Smooth muscle cell (in vitro differentiated cells): ENCODE results near the gene LGALS4. TPM values are rescaled to one million over a fixed set of nuclear protein-coding genes. Genes with fewer than 3 reads are reported as not detected.
A peak's percentile ranks its signal among the peaks of the same experiment; 100 is the strongest.

Experiments
- DNase-seq: peaks from one replicate; lab custom pipeline; 2025; ENCODE audit not compliant: unreplicated experiment; lab: John Stamatoyannopoulos, UW
- H2AFZ ChIP-seq: fragments of 200-600 bp; sonication (generic); 2 replicates; pipeline ENCODE4 v1.6.0; 2016; ENCODE audit warnings: antibody characterized with exemption, low read depth, mild to moderate bottlenecking
- H3F3A ChIP-seq: fragments of 200-600 bp; sonication (generic); 2 replicates; pipeline ENCODE4 v1.6.0; 2017; ENCODE audit warnings: antibody characterized with exemption, low read depth
- H3K27ac ChIP-seq: fragments of 200-600 bp; sonication (generic); 2 replicates; pipeline ENCODE4 v1.5.1; 2016; ENCODE audit warnings: low read depth, mild to moderate bottlenecking
- H3K27me3 ChIP-seq: fragments of 200-600 bp; sonication (generic); 2 replicates; pipeline ENCODE4 v1.6.1; 2016; ENCODE audit warnings: low read depth, mild to moderate bottlenecking
- H3K36me3 ChIP-seq: fragments of 200-600 bp; sonication (generic); 2 replicates; pipeline ENCODE4 v1.5.1; 2016; ENCODE audit warnings: low read depth
- H3K4me1 ChIP-seq: fragments of 200-600 bp; sonication (generic); 2 replicates; pipeline ENCODE4 v1.5.1; 2016; ENCODE audit warnings: low read depth
- H3K4me2 ChIP-seq: fragments of 200-600 bp; sonication (generic); 2 replicates; pipeline ENCODE4 v1.6.0; 2016; ENCODE audit warnings: mild to moderate bottlenecking
- H3K4me3 ChIP-seq: fragments of 200-600 bp; sonication (generic); 2 replicates; pipeline ENCODE4 v1.5.1; 2016; ENCODE audit warnings: mild to moderate bottlenecking
- H3K79me2 ChIP-seq: fragments of 200-600 bp; sonication (generic); 2 replicates; pipeline ENCODE4 v1.6.0; 2016; ENCODE audit warnings: low read depth, mild to moderate bottlenecking
- H3K9ac ChIP-seq: fragments of 200-600 bp; sonication (generic); 2 replicates; pipeline ENCODE4 v1.6.0; 2016; ENCODE audit warnings: low read depth
- H3K9me3 ChIP-seq: fragments of 200-600 bp; sonication (generic); replicated peaks from 2 replicates; pipeline ENCODE4 v1.5.1; 2016; ENCODE audit warnings: low read depth
- H4K20me1 ChIP-seq: fragments of 200-600 bp; sonication (generic); 2 replicates; pipeline ENCODE4 v1.6.0; 2016; ENCODE audit warnings: low read depth
- WGBS: methylation state at CpG from one replicate; pipeline ENCODE4 v1.1.7; 2016; ENCODE audit warnings: low lambda C conversion rate; 5-methylcytosine and 5-hydroxymethylcytosine counted together
- polyA plus RNA-seq: library from polyadenylated mRNA; unstranded; fragments of >200 nt; fragmentation: Nextera tagmentation; extraction: Ambion mirVana; gene quantifications from 2 replicates; pipeline ENCODE4 v1.2.1, GENCODE V29; 2016
- total RNA-seq: library from RNA; depleted of rRNA; stranded (reverse); fragments of >200 nt; gene quantifications from 2 replicates; pipeline ENCODE4 v1.2.3, GENCODE V29; 2014
- TF ChIP-seq, protein P1 (sequence below): fragments of 200-600 bp; sonication (generic); IDR thresholded peaks from 2 replicates; pipeline ENCODE4 v1.5.1; 2017; ENCODE audit warnings: borderline replicate concordance, mild to moderate bottlenecking, antibody characterized with exemption; ENCODE audit not compliant: insufficient read depth, poor library complexity, severe bottlenecking

Gene LGALS4
- total and polyA plus RNA-seq, 2 experiments from 2014 or later, result 2.4 TPM; not detected in 1

- 94% methylated on average over 17 of the region's 17 CpGs for WGBS
- peaks cover 8% of the 10 kb centered on the region for H3K79me2 ChIP-seq
- H4K20me1 ChIP-seq, result peaks cover 10% of the 10 kb centered on the region
- peaks cover 9% of the 10 kb centered on the region for H3K4me1 ChIP-seq
- peaks cover 10% of the 10 kb centered on the region for H3F3A ChIP-seq
- H3K36me3 ChIP-seq, result no peaks in the 10 kb centered on the region
- DNase-seq, result no peak
- TF ChIP-seq, protein P1, sequence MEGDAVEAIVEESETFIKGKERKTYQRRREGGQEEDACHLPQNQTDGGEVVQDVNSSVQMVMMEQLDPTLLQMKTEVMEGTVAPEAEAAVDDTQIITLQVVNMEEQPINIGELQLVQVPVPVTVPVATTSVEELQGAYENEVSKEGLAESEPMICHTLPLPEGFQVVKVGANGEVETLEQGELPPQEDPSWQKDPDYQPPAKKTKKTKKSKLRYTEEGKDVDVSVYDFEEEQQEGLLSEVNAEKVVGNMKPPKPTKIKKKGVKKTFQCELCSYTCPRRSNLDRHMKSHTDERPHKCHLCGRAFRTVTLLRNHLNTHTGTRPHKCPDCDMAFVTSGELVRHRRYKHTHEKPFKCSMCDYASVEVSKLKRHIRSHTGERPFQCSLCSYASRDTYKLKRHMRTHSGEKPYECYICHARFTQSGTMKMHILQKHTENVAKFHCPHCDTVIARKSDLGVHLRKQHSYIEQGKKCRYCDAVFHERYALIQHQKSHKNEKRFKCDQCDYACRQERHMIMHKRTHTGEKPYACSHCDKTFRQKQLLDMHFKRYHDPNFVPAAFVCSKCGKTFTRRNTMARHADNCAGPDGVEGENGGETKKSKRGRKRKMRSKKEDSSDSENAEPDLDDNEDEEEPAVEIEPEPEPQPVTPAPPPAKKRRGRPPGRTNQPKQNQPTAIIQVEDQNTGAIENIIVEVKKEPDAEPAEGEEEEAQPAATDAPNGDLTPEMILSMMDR, result no peak
- peak overlapping the region; percentile 98 for H3K27ac ChIP-seq
- no peaks in the 10 kb centered on the region for H3K27me3 ChIP-seq
- peak overlapping the region; percentile 97 for H3K9ac ChIP-seq
- no peak overlapping the region for H2AFZ ChIP-seq
- peak overlapping the region; percentile 98 for H3K4me2 ChIP-seq
- H3K9me3 ChIP-seq, result no peaks in the 10 kb centered on the region
- peak overlapping the region; percentile 95 for H3K4me3 ChIP-seq
Measured at GRCh38 chr19:38853214-38853613, 40.5 kb upstream of the LGALS4 start.

DNA sequence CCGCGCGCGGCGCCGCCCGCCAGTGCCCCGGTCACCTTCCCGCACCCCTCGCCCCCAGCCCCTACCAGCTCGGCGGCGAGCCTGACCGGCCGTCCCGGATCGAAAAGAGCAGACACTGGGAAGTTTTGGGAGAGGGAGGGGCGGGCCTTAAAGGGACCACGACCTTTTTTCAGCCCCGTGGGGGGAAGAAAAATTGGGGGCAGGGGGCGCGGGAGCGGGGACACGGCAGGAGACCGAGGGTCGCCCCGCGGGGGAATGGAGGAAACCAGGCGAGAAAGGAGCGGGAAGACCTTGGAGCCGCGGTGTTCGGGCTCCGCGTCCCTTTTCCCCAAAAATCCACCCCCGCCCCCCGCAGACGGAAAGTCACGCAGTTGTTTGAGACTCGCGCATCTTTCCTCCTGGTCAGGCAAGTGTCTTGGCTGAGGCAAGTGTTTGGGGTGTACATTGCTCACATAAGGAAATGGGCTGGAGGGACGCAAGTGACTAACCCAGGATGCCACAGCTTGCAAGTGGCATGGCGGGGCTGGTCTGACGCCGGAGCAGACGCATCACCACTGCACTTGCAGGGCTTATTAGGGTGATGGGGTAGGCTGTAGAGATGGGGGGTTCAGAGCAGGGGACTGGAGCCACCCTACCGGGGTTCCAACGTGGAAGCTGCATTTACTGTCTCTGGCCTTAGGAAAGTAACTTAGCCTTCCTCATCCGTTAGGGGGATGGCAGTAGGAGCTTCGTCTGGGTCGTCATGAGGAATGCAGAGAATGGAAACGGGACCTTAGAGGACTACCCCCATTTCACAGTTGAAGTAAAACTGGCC, 39.7 kb upstream of the LGALS4 start:
- Histone ChIP-seq H3K9me3 (no peaks in the 10 kb centered on the region), H3K4me2 (peak overlapping the region; percentile 98), H3K4me1 (peaks cover 16% of the 10 kb centered on the region), H3K79me2 (peaks cover 16% of the 10 kb centered on the region), H3K4me3 (peak overlapping the region; percentile 95), H3K9ac (peak overlapping the region; percentile 97), H3K27me3 (no peaks in the 10 kb centered on the region), H3K36me3 (no peaks in the 10 kb centered on the region), H3K27ac (peak overlapping the region; percentile 98), H2AFZ (no peak overlapping the region), H3F3A (peaks cover 10% of the 10 kb centered on the region), H4K20me1 (peaks cover 18% of the 10 kb centered on the region)
- DNase-seq, result peak; percentile 62
- TF ChIP-seq, protein P1, result no peak
- 2% methylated on average over 46 of the region's 52 CpGs for WGBS

GRCh38 chr19:38851622-38852230, 39.0 kb upstream of the LGALS4 start:
- Histone ChIP-seq H3K4me3 (peak overlapping the region; percentile 95), H3K4me1 (peaks cover 16% of the 10 kb centered on the region), H3K9ac (peak overlapping the region; percentile 97), H3K79me2 (peaks cover 23% of the 10 kb centered on the region), H3K4me2 (peak overlapping the region; percentile 98), H3K9me3 (no peaks in the 10 kb centered on the region), H3K27ac (peak overlapping the region; percentile 98), H4K20me1 (peaks cover 25% of the 10 kb centered on the region), H3K27me3 (no peaks in the 10 kb centered on the region), H2AFZ (no peak overlapping the region), H3F3A (peaks cover 10% of the 10 kb centered on the region), H3K36me3 (peaks cover 5% of the 10 kb centered on the region)
- TF ChIP-seq, protein P1, result no peak
- DNase-seq, result peak; percentile 78
- 10% methylated on average over 34 of the region's 67 CpGs for WGBS
